Measurements from ENCODE around the gene FN3K.

DNA sequence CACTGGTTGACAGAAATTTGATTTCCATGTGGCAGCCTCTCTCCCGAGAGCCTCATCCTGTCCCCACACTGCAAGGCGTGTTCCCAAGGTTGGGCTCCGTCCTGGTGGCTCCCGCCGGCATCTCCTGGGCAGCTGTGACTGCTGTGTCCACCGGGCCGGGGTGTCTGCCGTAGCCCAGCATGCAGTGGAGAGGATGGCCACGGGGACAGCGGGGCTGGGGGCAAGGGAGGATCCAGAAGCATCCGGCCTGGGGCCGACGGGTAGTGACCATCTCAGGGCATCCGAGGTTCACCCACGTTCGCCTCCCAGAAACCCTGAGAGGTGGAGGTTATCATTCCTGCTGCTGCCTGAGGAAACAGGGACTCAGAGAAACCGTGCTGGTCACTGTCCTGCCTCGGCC, 29.7 kb upstream of the FN3K start:
- TF ChIP-seq, protein P1, sequence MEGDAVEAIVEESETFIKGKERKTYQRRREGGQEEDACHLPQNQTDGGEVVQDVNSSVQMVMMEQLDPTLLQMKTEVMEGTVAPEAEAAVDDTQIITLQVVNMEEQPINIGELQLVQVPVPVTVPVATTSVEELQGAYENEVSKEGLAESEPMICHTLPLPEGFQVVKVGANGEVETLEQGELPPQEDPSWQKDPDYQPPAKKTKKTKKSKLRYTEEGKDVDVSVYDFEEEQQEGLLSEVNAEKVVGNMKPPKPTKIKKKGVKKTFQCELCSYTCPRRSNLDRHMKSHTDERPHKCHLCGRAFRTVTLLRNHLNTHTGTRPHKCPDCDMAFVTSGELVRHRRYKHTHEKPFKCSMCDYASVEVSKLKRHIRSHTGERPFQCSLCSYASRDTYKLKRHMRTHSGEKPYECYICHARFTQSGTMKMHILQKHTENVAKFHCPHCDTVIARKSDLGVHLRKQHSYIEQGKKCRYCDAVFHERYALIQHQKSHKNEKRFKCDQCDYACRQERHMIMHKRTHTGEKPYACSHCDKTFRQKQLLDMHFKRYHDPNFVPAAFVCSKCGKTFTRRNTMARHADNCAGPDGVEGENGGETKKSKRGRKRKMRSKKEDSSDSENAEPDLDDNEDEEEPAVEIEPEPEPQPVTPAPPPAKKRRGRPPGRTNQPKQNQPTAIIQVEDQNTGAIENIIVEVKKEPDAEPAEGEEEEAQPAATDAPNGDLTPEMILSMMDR (IDR thresholded peaks at IDR 0.05 in 4 of 5, conservative IDR thresholded peaks at IDR 0.05 in 1 of 5): no peak
- TF ChIP-seq POLR2A (IDR thresholded peaks at IDR 0.05): no peak

All from gastrocnemius medialis (tissue), 4 donors.